GM23338 (cell line): Measurements from ENCODE around the gene TXNDC15. TPM values are rescaled to one million over a fixed set of nuclear protein-coding genes. Genes with fewer than 3 reads are reported as not detected.

Experiments used
- ATAC-seq: fragments of 200-7000 bp; cut with Tn5 transposase; 3 replicates; pipeline ENCODE4 v1.9.1; 2020
- DNase-seq: peaks from one replicate; pipeline ENCODE4 v3.0.0-alpha.2; 2015; ENCODE audit warnings: low spot score
- H2AFZ ChIP-seq: fragments of 200-600 bp; sonication (generic); 2 replicates; pipeline ENCODE4 v1.8.0; 2016; ENCODE audit warnings: antibody characterized with exemption, mild to moderate bottlenecking, moderate library complexity
- H3F3A ChIP-seq: fragments of 200-600 bp; sonication (generic); replicated peaks from 2 replicates; pipeline ENCODE4 v1.8.0; 2017; ENCODE audit warnings: antibody characterized with exemption, mixed run types, low read depth
- H3K27ac ChIP-seq: fragments of 200-600 bp; sonication (generic); 2 replicates; pipeline ENCODE4 v1.6.1; 2016; ENCODE audit warnings: low read depth
- H3K27me3 ChIP-seq: fragments of 200-600 bp; sonication (generic); 2 replicates; pipeline ENCODE4 v1.8.0; 2016; ENCODE audit warnings: mild to moderate bottlenecking, mixed run types, moderate library complexity; ENCODE audit not compliant: insufficient read depth
- H3K36me3 ChIP-seq: fragments of 200-600 bp; sonication (generic); 2 replicates; pipeline ENCODE4 v1.8.0; 2016; ENCODE audit warnings: mild to moderate bottlenecking; ENCODE audit not compliant: insufficient read depth
- H3K4me1 ChIP-seq: fragments of 200-600 bp; sonication (generic); 2 replicates; pipeline ENCODE4 v1.8.0; 2016; ENCODE audit warnings: mild to moderate bottlenecking, moderate library complexity; ENCODE audit not compliant: insufficient read depth
- H3K4me2 ChIP-seq: fragments of 200-600 bp; sonication (generic); 2 replicates; pipeline ENCODE4 v1.7.1; 2017; ENCODE audit warnings: mixed run types
- H3K4me3 ChIP-seq: fragments of 200-600 bp; sonication (generic); 2 replicates; pipeline ENCODE4 v1.6.1; 2016; ENCODE audit warnings: mixed run types
- H3K79me2 ChIP-seq: fragments of 200-600 bp; sonication (generic); replicated peaks from 2 replicates; pipeline ENCODE4 v1.8.0; 2017; ENCODE audit warnings: mild to moderate bottlenecking; ENCODE audit not compliant: insufficient read depth
- H3K9me2 ChIP-seq: fragments of 200-600 bp; sonication (generic); 2 replicates; pipeline ENCODE4 v1.8.0; 2017; ENCODE audit not compliant: insufficient read depth
- H4K20me1 ChIP-seq: fragments of 200-600 bp; sonication (generic); replicated peaks from 2 replicates; pipeline ENCODE4 v1.8.0; 2017; ENCODE audit warnings: mild to moderate bottlenecking; ENCODE audit not compliant: insufficient read depth
- H3K27ac Mint-ChIP-seq: 2 replicates; pipeline ENCODE4 v1.8.0; 2020; ENCODE audit warnings: inconsistent platforms, mild to moderate bottlenecking, moderate library complexity, mixed read lengths
- H3K27me3 Mint-ChIP-seq: 3 replicates; pipeline ENCODE4 v1.8.0; 2022; ENCODE audit warnings: low read depth, mild to moderate bottlenecking, moderate library complexity, mixed read lengths, inconsistent platforms; ENCODE audit not compliant: insufficient read depth, poor library complexity
- H3K36me3 Mint-ChIP-seq: 3 replicates; pipeline ENCODE4 v1.8.0; 2021; ENCODE audit warnings: low read depth, mild to moderate bottlenecking, inconsistent platforms, moderate library complexity, mixed read lengths
- H3K4me1 Mint-ChIP-seq: 3 replicates; pipeline ENCODE4 v1.8.0; 2020; ENCODE audit warnings: mild to moderate bottlenecking, inconsistent platforms, mixed read lengths
- H3K4me3 Mint-ChIP-seq: 3 replicates; pipeline ENCODE4 v1.8.0; 2021; ENCODE audit warnings: moderate library complexity, mild to moderate bottlenecking, inconsistent platforms, mixed read lengths
- H3K9me3 Mint-ChIP-seq: 3 replicates; pipeline ENCODE4 v1.8.0; 2020; ENCODE audit warnings: moderate library complexity, mild to moderate bottlenecking, inconsistent platforms, mixed read lengths
- CREB1 ChIP-seq: fragments of 250-450 bp; sonication (Bioruptor Pico); IDR thresholded peaks from 2 replicates; pipeline ENCODE4 v1.5.0; 2020; ENCODE audit warnings: low read depth, mild to moderate bottlenecking, moderate library complexity
- EZH2 ChIP-seq: fragments of 200-600 bp; sonication (generic); IDR thresholded peaks from one replicate; pipeline ENCODE4 v1.8.0; 2017; ENCODE audit warnings: antibody characterized with exemption, mild to moderate bottlenecking, low read depth; ENCODE audit not compliant: unreplicated experiment
- NANOG ChIP-seq: IDR thresholded peaks from 2 replicates; pipeline ENCODE4 v1.6.1; 2016; ENCODE audit warnings: antibody characterized with exemption, borderline replicate concordance
- POLR2AphosphoS5 ChIP-seq: IDR thresholded peaks from 2 replicates; pipeline ENCODE4 v1.6.1; 2016; ENCODE audit warnings: antibody characterized with exemption, low read depth
- STAT1 ChIP-seq: IDR thresholded peaks from one replicate; pipeline ENCODE4 v1.6.1; 2016; ENCODE audit warnings: antibody characterized with exemption; ENCODE audit not compliant: unreplicated experiment
- ZNF114 ChIP-seq: fragments of 250-450 bp; sonication (Bioruptor Pico); IDR thresholded peaks from 2 replicates; pipeline ENCODE4 v1.5.0; 2020; ENCODE audit warnings: mild to moderate bottlenecking, moderate library complexity
- ZNF331 ChIP-seq: fragments of 250-450 bp; sonication (Bioruptor Pico); IDR thresholded peaks from 2 replicates; pipeline ENCODE4 v1.5.0; 2020; ENCODE audit warnings: low read depth, mild to moderate bottlenecking, moderate library complexity
- long read RNA-seq: library from polyadenylated mRNA; unstranded; transcript quantifications from one replicate; pipeline ENCODE4 v2.0.0, GENCODE V29; 2020; ENCODE audit not compliant: unreplicated experiment
- polyA plus RNA-seq: library from polyadenylated mRNA; unstranded; fragments of >200 nt; fragmentation: Nextera tagmentation; extraction: Ambion mirVana; gene quantifications from 2 replicates; pipeline ENCODE4 v1.2.1, GENCODE V29; 2016
- total RNA-seq: library from RNA; depleted of rRNA; stranded (reverse); fragments of >200 nt; shearing (Covaris generic); gene quantifications from 2 replicates; pipeline ENCODE4 v1.2.3, GENCODE V29; 2014; rRNA removed
- TF ChIP-seq, protein P1 (sequence below), 2 experiments: fragments of 200-600 bp in 1 of 2; sonication (generic) in 1 of 2; conservative IDR thresholded peaks; 2 replicates each; pipeline versions ENCODE4 v1.5.1 to v1.6.1; 2016 to 2017; ENCODE audit warnings: antibody characterized with exemption in 2 of 2, low read depth in 2 of 2, mild to moderate bottlenecking in 2 of 2, moderate library complexity in 1 of 2
- TF ChIP-seq, protein P2 (sequence below): IDR thresholded peaks from one replicate; pipeline ENCODE4 v1.6.1; 2018; ENCODE audit warnings: antibody characterized with exemption; ENCODE audit not compliant: unreplicated experiment

Gene TXNDC15, protein sequence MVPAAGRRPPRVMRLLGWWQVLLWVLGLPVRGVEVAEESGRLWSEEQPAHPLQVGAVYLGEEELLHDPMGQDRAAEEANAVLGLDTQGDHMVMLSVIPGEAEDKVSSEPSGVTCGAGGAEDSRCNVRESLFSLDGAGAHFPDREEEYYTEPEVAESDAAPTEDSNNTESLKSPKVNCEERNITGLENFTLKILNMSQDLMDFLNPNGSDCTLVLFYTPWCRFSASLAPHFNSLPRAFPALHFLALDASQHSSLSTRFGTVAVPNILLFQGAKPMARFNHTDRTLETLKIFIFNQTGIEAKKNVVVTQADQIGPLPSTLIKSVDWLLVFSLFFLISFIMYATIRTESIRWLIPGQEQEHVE
- 24.4 and 30.7 TPM in 2 replicates for total RNA-seq
- polyA plus RNA-seq = 26.5 and 28.5 TPM in 2 replicates
- long read RNA-seq, transcript TXNDC15-201 (5 exons, 3,548 nt) = major isoform, 6 of 10 reads
- long read RNA-seq, partial matches to known transcripts = 0 of 10 reads
- long read RNA-seq, other reads (novel, unspliced or antisense) = 3 of 10 reads

DNA sequence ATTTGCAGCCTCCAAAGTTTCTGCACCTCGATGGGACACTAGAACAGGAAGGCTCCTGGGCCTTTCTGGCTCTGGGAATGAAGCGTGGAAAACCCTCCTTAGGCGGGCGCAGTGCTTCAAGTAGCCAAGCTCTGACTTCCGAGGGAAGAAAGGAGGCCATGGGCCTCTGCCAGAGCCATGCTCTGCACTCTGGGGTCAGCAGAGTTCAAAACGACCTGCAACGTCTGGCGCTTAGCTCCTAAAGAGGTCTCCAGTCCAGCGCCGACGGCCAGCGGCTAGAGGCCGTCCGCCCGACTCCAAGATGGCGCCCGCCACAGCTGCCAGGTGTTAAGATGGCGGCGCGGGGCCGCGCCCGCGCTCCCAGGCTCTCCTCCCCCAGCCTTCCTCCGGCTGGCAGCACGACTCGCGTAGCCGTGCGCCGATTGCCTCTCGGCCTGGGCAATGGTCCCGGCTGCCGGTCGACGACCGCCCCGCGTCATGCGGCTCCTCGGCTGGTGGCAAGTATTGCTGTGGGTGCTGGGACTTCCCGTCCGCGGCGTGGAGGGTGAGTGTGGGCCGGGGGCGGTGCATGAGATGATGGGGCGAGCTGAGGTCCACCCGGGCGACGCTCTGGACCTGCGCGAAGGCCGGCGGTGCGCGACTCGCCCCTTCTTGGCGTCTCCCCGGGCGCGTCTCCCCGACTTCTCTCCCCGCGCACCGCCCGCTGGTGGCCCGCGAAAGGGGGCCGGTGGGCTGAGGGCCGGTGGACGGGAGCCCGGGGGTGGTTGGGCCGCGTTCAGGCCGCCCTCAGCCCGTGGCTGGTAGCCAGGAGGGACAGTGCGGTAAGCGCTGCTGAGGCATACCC lies at the start of gene TXNDC15:
Gene TXNDC15 (plus strand): TSS at position 385 of the 844 bp plus-strand sequence. CDS start 57 bp downstream, at position 442.
- Mint-ChIP-seq H3K36me3 (no peaks in the 10 kb centered on the region; the same call in 1 of the 3 replicates), H3K4me3 (peak within 1 kb of the TSS; percentile 87), H3K9me3 (no peaks in the 10 kb centered on the region), H3K27me3 (peaks cover 7% of the 10 kb centered on the region), H3K4me1 (peaks cover 15% of the 10 kb centered on the region), H3K27ac (peak within 1 kb of the TSS; percentile 93)
- peak within 1 kb of the TSS; percentile 96 for H3K4me2 ChIP-seq
- H3K79me2 ChIP-seq = peaks cover 23% of the 10 kb centered on the region
- peak within 1 kb of the TSS; percentile 89 for H2AFZ ChIP-seq
- H3K9me2 ChIP-seq = no peaks in the 10 kb centered on the region
- 0 out of 2 replicates have a peak, but pooled peaks cover 6% of the 10 kb centered on the region for H3F3A ChIP-seq
- H3K4me1 ChIP-seq = peaks cover 14% of the 10 kb centered on the region; the same call in 1 of the 2 replicates
- no peaks in the 10 kb centered on the region for H4K20me1 ChIP-seq
- ATAC-seq (peak; percentile 95), DNase-seq (peak; percentile 94)
- H3K27me3 ChIP-seq = no peaks in the 10 kb centered on the region
- H3K36me3 ChIP-seq = no peaks in the 10 kb centered on the region
- peak; percentile 93 for TF ChIP-seq POLR2AphosphoS5
- TF ChIP-seq NANOG = no peak
- TF ChIP-seq, protein P1, sequence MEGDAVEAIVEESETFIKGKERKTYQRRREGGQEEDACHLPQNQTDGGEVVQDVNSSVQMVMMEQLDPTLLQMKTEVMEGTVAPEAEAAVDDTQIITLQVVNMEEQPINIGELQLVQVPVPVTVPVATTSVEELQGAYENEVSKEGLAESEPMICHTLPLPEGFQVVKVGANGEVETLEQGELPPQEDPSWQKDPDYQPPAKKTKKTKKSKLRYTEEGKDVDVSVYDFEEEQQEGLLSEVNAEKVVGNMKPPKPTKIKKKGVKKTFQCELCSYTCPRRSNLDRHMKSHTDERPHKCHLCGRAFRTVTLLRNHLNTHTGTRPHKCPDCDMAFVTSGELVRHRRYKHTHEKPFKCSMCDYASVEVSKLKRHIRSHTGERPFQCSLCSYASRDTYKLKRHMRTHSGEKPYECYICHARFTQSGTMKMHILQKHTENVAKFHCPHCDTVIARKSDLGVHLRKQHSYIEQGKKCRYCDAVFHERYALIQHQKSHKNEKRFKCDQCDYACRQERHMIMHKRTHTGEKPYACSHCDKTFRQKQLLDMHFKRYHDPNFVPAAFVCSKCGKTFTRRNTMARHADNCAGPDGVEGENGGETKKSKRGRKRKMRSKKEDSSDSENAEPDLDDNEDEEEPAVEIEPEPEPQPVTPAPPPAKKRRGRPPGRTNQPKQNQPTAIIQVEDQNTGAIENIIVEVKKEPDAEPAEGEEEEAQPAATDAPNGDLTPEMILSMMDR (conservative IDR thresholded peaks at IDR 0.05; ENCODE audit: low read depth in 2 of 2) = no peak
- TF ChIP-seq, protein P2, sequence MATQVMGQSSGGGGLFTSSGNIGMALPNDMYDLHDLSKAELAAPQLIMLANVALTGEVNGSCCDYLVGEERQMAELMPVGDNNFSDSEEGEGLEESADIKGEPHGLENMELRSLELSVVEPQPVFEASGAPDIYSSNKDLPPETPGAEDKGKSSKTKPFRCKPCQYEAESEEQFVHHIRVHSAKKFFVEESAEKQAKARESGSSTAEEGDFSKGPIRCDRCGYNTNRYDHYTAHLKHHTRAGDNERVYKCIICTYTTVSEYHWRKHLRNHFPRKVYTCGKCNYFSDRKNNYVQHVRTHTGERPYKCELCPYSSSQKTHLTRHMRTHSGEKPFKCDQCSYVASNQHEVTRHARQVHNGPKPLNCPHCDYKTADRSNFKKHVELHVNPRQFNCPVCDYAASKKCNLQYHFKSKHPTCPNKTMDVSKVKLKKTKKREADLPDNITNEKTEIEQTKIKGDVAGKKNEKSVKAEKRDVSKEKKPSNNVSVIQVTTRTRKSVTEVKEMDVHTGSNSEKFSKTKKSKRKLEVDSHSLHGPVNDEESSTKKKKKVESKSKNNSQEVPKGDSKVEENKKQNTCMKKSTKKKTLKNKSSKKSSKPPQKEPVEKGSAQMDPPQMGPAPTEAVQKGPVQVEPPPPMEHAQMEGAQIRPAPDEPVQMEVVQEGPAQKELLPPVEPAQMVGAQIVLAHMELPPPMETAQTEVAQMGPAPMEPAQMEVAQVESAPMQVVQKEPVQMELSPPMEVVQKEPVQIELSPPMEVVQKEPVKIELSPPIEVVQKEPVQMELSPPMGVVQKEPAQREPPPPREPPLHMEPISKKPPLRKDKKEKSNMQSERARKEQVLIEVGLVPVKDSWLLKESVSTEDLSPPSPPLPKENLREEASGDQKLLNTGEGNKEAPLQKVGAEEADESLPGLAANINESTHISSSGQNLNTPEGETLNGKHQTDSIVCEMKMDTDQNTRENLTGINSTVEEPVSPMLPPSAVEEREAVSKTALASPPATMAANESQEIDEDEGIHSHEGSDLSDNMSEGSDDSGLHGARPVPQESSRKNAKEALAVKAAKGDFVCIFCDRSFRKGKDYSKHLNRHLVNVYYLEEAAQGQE = no peak
- TF ChIP-seq ZNF114 (CRISPR knock-in tag) = peak; percentile 69; the same call in 1 of the 2 replicates
- no peak for TF ChIP-seq EZH2
- TF ChIP-seq STAT1 = no peak
- peak; percentile 42; the same call in 1 of the 2 replicates for TF ChIP-seq CREB1 (CRISPR knock-in tag)
- no peak for TF ChIP-seq ZNF331
- H3K27ac ChIP-seq = peak within 1 kb of the TSS; percentile 89
- H3K4me3 ChIP-seq = peak within 1 kb of the TSS; percentile 95
